SKM-1 treated with dmso at 0.1 percent for 144 hours (cell line): ENCODE results near the gene RXRG.

Experiments used
- DNase-seq: peaks from one replicate; lab custom pipeline; 2025; ENCODE audit not compliant: unreplicated experiment; lab: John Stamatoyannopoulos, UW

RXRG gene

GRCh38 chr1:165451691-165452090, 6.8 kb upstream of the RXRG start:
- DNase-seq: no peak

- DNase-seq: no peak
Measured at GRCh38 chr1:165449131-165449530, 4.2 kb upstream of the RXRG start.

- DNase-seq: no peak
Measured at GRCh38 chr1:165445388-165445787, 462 bp upstream of the RXRG start.

- DNase-seq: no peak
Measured at GRCh38 chr1:165443539-165444311, 1.2 kb downstream of the RXRG start.

GRCh38 chr1:165442653-165443052, 2.3 kb downstream of the RXRG start:
- no peak for DNase-seq

- DNase-seq: no peak
Measured at GRCh38 chr1:165442053-165442452, 2.9 kb downstream of the RXRG start.

- DNase-seq: no peak
Measured at GRCh38 chr1:165441166-165441880, 3.6 kb downstream of the RXRG start.

- DNase-seq: no peak
Measured at GRCh38 chr1:165439330-165439729, 5.6 kb downstream of the RXRG start.

- DNase-seq: no peak
Measured at GRCh38 chr1:165436994-165437393, 7.9 kb downstream of the RXRG start.

GRCh38 chr1:165435801-165436200, 9.1 kb downstream of the RXRG start:
- DNase-seq: no peak

- no peak for DNase-seq
Measured at GRCh38 chr1:165434281-165434680, 10.6 kb downstream of the RXRG start.

- DNase-seq: no peak
Measured at GRCh38 chr1:165431079-165431478, 13.8 kb downstream of the RXRG start.

GRCh38 chr1:165426745-165427144, 18.2 kb downstream of the RXRG start:
- DNase-seq: no peak

GRCh38 chr1:165425621-165426020, 19.3 kb downstream of the RXRG start:
- no peak for DNase-seq

- DNase-seq: no peak
Measured at GRCh38 chr1:165424454-165425216, 20.3 kb downstream of the RXRG start.

- DNase-seq: no peak
Measured at GRCh38 chr1:165423136-165423535, 21.8 kb downstream of the RXRG start.

GRCh38 chr1:165420655-165421054, 24.3 kb downstream of the RXRG start:
- DNase-seq: no peak

GRCh38 chr1:165419839-165420238, 25.1 kb downstream of the RXRG start:
- no peak for DNase-seq

GRCh38 chr1:165418195-165418594, 26.7 kb downstream of the RXRG start:
- no peak for DNase-seq

- DNase-seq: no peak
Measured at GRCh38 chr1:165416876-165417275, 28.1 kb downstream of the RXRG start.

GRCh38 chr1:165415068-165415467, 29.9 kb downstream of the RXRG start:
- DNase-seq: no peak

GRCh38 chr1:165414620-165415019, 30.3 kb downstream of the RXRG start:
- DNase-seq: no peak
